Panc1 (cell line): Measurements from ENCODE around the gene TFAP2A. TPM values are rescaled to one million over a fixed set of nuclear protein-coding genes. Genes with fewer than 3 reads are reported as not detected.

Experiments
- ATAC-seq: fragments of 200-7000 bp; cut with Tn5 transposase; 2 replicates; pipeline ENCODE4 v1.9.1; 2020; ENCODE audit warnings: mild to moderate bottlenecking, moderate library complexity
- BruUV-seq: library from RNA; stranded (reverse); fragments of 400-500 nt; replicated peaks from 2 replicates; lab custom pipeline; 2021; lab: Mats Ljungman, UMichigan
- CTCF ChIA-PET: fragments of 300-600 bp; sonication (Branson Sonifier 250); formaldehyde crosslinking; loops from one replicate; lab custom pipeline; 2022; ENCODE audit warnings: antibody characterized with exemption; lab: Charles Lee
- POLR2A ChIA-PET: fragments of 300-600 bp; sonication (Branson Sonifier 250); formaldehyde crosslinking; loops from one replicate; lab custom pipeline; 2022; ENCODE audit warnings: antibody characterized with exemption; lab: Charles Lee
- DNase-seq: peaks from one replicate; pipeline ENCODE4 v3.0.0-alpha.2; 2010; ENCODE audit warnings: low read depth, low spot score
- H3K27ac ChIP-seq: 2 replicates; pipeline ENCODE4 v1.5.1; 2011; ENCODE audit warnings: mild to moderate bottlenecking, low read length, inconsistent platforms
- H3K27me3 ChIP-seq: fragments of 200-500 bp; sonication (Bioruptor generic); 2 replicates; pipeline ENCODE4 v1.6.0; 2014; ENCODE audit warnings: low read length, inconsistent platforms; ENCODE audit not compliant: control insufficient read depth, insufficient read depth
- H3K36me3 ChIP-seq: fragments of 200-500 bp; sonication (Bioruptor generic); 2 replicates; pipeline ENCODE4 v1.5.1; 2014; ENCODE audit warnings: inconsistent platforms, mild to moderate bottlenecking, low read length, moderate library complexity; ENCODE audit not compliant: control insufficient read depth, insufficient read depth
- H3K4me1 ChIP-seq: 2 replicates; pipeline ENCODE4 v1.5.1; 2011; ENCODE audit warnings: inconsistent platforms, mild to moderate bottlenecking, low read length, moderate library complexity; ENCODE audit not compliant: control insufficient read depth, insufficient read depth
- H3K4me3 ChIP-seq, 2 experiments: 2 replicates each; pipeline ENCODE4 v1.5.1; 2011 to 2012; ENCODE audit warnings: low read depth in 2 of 2, low read length in 2 of 2, mild to moderate bottlenecking in 2 of 2, inconsistent platforms in 1 of 2, moderate library complexity in 1 of 2
- H3K9me3 ChIP-seq: fragments of 200-500 bp; sonication (Bioruptor generic); 2 replicates; pipeline ENCODE4 v1.5.1; 2014; ENCODE audit warnings: low read depth, mild to moderate bottlenecking, inconsistent platforms, low read length, moderate library complexity; ENCODE audit not compliant: control insufficient read depth, insufficient read depth
- CTCF ChIP-seq: fragments of 450-650 bp; IDR thresholded peaks from 2 replicates; pipeline ENCODE4 v1.5.1; 2017; ENCODE audit warnings: mild to moderate bottlenecking
- POLR2AphosphoS5 ChIP-seq: IDR thresholded peaks from 2 replicates; pipeline ENCODE4 v1.6.1; 2012; ENCODE audit warnings: mild to moderate bottlenecking, low read depth, low read length, moderate library complexity
- REST ChIP-seq, 2 experiments: IDR thresholded peaks; 2 replicates each; pipeline ENCODE4 v1.6.1; 2011 to 2012; ENCODE audit warnings: low read depth in 2 of 2, control low read depth in 1 of 2, low read length in 1 of 2, mild to moderate bottlenecking in 1 of 2, moderate library complexity in 1 of 2; ENCODE audit not compliant: insufficient read depth in 1 of 2
- SIN3A ChIP-seq: IDR thresholded peaks from 2 replicates; pipeline ENCODE4 v1.6.1; 2012; ENCODE audit warnings: low read depth, mild to moderate bottlenecking, low read length, moderate library complexity, borderline replicate concordance; ENCODE audit not compliant: insufficient read depth
- TCF7L2 ChIP-seq: IDR thresholded peaks from 2 replicates; pipeline ENCODE4 v1.6.1; 2011; ENCODE audit warnings: mild to moderate bottlenecking, low read depth, low read length, inconsistent platforms
- in situ Hi-C: cut with HindIII; loops from 2 replicates; pipeline ENCODE4 v1.10.0; 2016; ENCODE audit warnings: low sequenced_read_pairs, low pct_unique_long_range_greater_than_20kb
- intact Hi-C: fragments of 100-400 bp; cut with micrococcal nuclease; formaldehyde crosslinking; loops from one replicate; pipeline ENCODE4 v1.10.0; 2022; ENCODE audit not compliant: unreplicated experiment
- total RNA-seq: library from RNA; stranded (reverse); gene quantifications from one replicate; pipeline ENCODE4 v1.2.1, GENCODE V29; 2021; ENCODE audit not compliant: unreplicated experiment

The TFAP2A gene
- total RNA-seq, 1 experiment from 2014 or later, result 83.9 TPM

DNA sequence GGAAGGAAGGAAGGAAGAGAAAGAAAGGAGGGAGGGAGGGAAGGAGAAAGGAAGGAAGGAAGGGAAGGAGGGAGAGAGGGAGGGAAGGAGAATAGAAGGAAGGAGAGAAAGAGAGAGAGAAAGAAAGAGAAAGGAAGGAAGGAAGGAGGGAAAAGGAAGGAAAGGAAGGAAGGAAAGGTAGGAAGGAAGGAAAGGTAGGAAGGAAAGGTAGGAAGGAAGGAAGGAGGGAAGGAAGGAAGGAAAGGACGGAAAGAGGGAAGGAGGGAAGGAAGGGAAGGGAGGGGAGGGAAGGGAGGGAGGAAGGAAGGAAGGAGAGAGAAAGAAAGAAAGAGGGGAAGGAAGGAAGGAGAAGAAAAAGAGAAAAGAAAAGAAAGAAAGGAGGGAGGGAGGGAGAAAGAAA lies 47.0 kb upstream of the TFAP2A start:
- in situ Hi-C loops, result no loop called here
- Histone ChIP-seq H3K27ac (no peak overlapping the region), H3K9me3 (no peaks in the 10 kb centered on the region), H3K4me1 (no peaks in the 10 kb centered on the region; the same call in 1 of the 2 replicates), H3K27me3 (no peaks in the 10 kb centered on the region), H3K36me3 (no peaks in the 10 kb centered on the region), H3K4me3 (no peak overlapping the region)
- intact Hi-C loops, result no loop called here
- BruUV-seq, result no TSS peak
- CTCF ChIA-PET, result interaction anchor here (0.6 to 0.7 kb wide), 2 partner anchors 30 to 341 kb away, joined by 3 to 9 read pairs; no protein-coding TSS in a partner anchor
- DNase-seq (no peak), ATAC-seq (no peak)
- TF ChIP-seq CTCF (no peak), REST (IDR thresholded peaks at IDR 0.05; ENCODE audit: insufficient read depth in 1 of 2, low read depth in 2 of 2, low read length in 1 of 2) (no peak), TCF7L2 (no peak), SIN3A (no peak), POLR2AphosphoS5 (no peak)
- POLR2A ChIA-PET, result no interaction called here

DNA sequence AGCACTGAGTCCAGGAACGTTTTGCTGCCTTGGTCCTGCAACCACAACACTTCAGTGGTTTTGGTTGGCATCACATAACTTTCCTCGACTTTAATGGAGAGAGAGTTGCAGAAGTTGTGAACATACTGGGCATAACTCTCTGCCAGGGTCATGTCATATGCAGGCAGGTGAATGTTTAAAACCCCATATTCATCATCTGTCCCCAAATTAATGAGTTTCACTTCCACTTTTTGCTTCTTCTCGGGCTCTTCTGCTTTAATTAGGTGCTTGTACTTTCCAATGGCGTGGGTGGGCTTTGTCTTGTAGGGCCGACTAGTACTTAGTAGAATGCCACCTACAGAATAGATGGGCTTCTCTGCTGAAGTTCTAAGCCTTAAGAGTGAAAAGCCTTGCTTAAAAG lies 45.2 kb upstream of the TFAP2A start:
- DNase-seq (no peak), ATAC-seq (no peak)
- CTCF ChIA-PET, result no interaction called here
- intact Hi-C loops, result no loop called here
- Histone ChIP-seq H3K27me3 (no peaks in the 10 kb centered on the region), H3K4me1 (no peaks in the 10 kb centered on the region; the same call in 1 of the 2 replicates), H3K9me3 (no peaks in the 10 kb centered on the region), H3K4me3 (no peak overlapping the region), H3K36me3 (no peaks in the 10 kb centered on the region), H3K27ac (no peak overlapping the region)
- POLR2A ChIA-PET, result no interaction called here
- TF ChIP-seq REST (IDR thresholded peaks at IDR 0.05; ENCODE audit: insufficient read depth in 1 of 2, low read depth in 2 of 2, low read length in 1 of 2), result no peak
- no peak for TF ChIP-seq TCF7L2
- no peak for TF ChIP-seq POLR2AphosphoS5
- no peak for TF ChIP-seq CTCF
- no peak for TF ChIP-seq SIN3A
- in situ Hi-C loops, result no loop called here
- BruUV-seq, result no TSS peak
